HG03039 (cell line): ENCODE measurements around the gene PPP2R5D.
A peak's percentile ranks its signal among the peaks of the same experiment; 100 is the strongest.
"Not testable (repeated sequence)": the region's sequence is repeated elsewhere in the genome, so short reads cannot be mapped to it uniquely, and the experiment has no call there.

Experiments used
- ATAC-seq: cut with Tn5 transposase; IDR thresholded peaks from one replicate; pipeline ENCODE4 v1.9.1; 2021; ENCODE audit warnings: mild to moderate bottlenecking, moderate library complexity; ENCODE audit not compliant: unreplicated experiment

PPP2R5D gene

GRCh38 chr6:43021270-43022047 lies 37.1 kb downstream of the PPP2R5D start, which contains the start of gene RRP36:
TSS of gene RRP36 (plus strand) at chr6:43021623. CDS start at chr6:43021655, 32 bp downstream.
- ATAC-seq, result peak; percentile 62

GRCh38 chr6:43024436-43024835 lies 40.1 kb downstream of the PPP2R5D start:
- no peak for ATAC-seq

- no peak for ATAC-seq
Measured at GRCh38 chr6:43026365-43026764, 42.0 kb downstream of the PPP2R5D start.

GRCh38 chr6:43029120-43029519 lies 44.8 kb downstream of the PPP2R5D start:
- no peak for ATAC-seq

- no peak for ATAC-seq
Measured at GRCh38 chr6:43032326-43032725, 48.0 kb downstream of the PPP2R5D start.

- ATAC-seq, result no peak
Measured at GRCh38 chr6:43033496-43034189, 49.3 kb downstream of the PPP2R5D start.

GRCh38 chr6:43034190-43034525 lies 49.8 kb downstream of the PPP2R5D start:
- ATAC-seq, result no peak

- ATAC-seq, result no peak
Measured at GRCh38 chr6:43035495-43036194, 51.3 kb downstream of the PPP2R5D start.

- ATAC-seq, result no peak
Measured at GRCh38 chr6:43036712-43037111, 52.3 kb downstream of the PPP2R5D start.

GRCh38 chr6:43037197-43037596 lies 52.8 kb downstream of the PPP2R5D start:
- no peak for ATAC-seq

- ATAC-seq, result no peak
Measured at GRCh38 chr6:43037706-43038105, 53.3 kb downstream of the PPP2R5D start.

- no peak for ATAC-seq
Measured at GRCh38 chr6:43038727-43039126, 54.4 kb downstream of the PPP2R5D start.

- ATAC-seq, result no peak
Measured at GRCh38 chr6:43040542-43041257, 56.3 kb downstream of the PPP2R5D start.

- not testable (repeated sequence) for ATAC-seq
Measured at GRCh38 chr6:43041475-43041874, 57.1 kb downstream of the PPP2R5D start.

GRCh38 chr6:43043310-43043709 lies 58.9 kb downstream of the PPP2R5D start:
- ATAC-seq, result no peak

- no peak for ATAC-seq
Measured at GRCh38 chr6:43045371-43045930, 61.1 kb downstream of the PPP2R5D start.

- no peak for ATAC-seq
Measured at GRCh38 chr6:43047998-43048397, 63.6 kb downstream of the PPP2R5D start.

GRCh38 chr6:43050981-43051380 lies 66.6 kb downstream of the PPP2R5D start:
- no peak for ATAC-seq

- no peak for ATAC-seq
Measured at GRCh38 chr6:43052225-43052841, 68.0 kb downstream of the PPP2R5D start.

- no peak for ATAC-seq
Measured at GRCh38 chr6:43052842-43053544, 68.6 kb downstream of the PPP2R5D start.
